Fibroblast of the conjunctiva (primary cell): ENCODE data around the gene NXNL1.

Experiments
- DNase-seq: peaks from one replicate; pipeline ENCODE4 v3.0.0-alpha.2; 2010; ENCODE audit warnings: low read depth

Gene NXNL1

DNA sequence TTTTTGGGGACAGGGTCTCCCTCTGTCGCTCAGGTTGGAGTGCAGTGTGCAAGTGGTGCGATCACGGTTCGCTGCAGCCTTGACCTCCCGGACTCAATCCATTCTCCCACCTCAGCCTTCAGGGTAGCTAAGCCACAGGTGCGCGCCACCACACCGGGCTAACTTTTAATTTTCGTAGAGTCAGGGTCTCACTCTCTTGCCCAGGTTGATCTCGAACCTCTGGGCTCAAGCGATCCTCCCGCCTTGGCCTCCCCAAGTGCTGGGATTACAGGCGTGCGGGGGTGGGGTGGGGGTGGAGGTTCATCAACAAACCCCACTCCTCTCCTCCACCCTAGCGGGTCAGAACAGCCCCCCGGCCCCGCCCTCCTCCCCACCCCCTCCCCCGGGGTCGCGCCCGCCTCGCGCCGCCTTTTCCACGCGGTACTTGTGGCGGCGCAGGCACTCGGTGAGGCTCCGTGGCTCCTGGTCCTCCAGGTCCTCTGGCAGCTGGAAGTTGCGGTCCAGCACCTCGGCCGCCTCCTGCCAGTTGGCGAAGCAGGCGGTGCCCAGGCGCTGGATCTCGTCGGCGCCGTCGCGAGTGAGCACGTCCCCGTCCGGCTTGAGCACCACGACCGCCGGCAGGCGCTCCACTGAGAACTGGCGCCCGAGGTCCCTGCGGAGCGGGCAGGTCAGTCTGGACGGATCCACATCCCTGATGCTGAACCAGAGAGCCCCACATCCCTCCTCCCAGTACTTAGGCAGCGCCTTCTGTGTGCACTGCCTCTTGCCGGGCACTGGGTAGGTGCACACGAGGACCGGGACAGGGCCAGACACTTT is 5.2 kb downstream of the NXNL1 start:
- DNase-seq = no peak

DNA sequence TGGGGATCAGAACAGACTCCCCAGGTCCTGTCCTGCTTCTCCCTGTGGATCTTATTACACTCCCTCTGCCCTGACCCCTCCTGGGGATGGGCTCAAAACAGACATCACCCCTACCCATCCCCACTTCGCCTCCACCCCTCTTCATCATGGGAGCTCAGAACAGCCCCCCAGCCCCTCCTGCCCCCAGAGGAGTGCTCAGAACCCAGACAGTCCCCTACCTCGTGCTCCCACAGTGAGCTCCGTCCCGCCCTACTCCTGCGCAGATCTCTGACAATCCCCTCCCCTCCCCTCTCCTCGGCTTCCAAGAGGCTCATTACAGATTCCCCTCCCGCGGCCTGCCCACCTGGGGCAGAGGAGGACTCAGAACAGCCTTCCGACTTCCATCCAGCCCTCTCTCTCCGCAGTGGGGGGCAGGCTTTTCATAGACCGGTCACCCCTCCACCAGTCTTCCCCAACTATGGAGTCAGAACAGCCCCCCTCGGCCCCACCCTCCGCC is 6.1 kb downstream of the NXNL1 start:
- DNase-seq = no peak

DNA sequence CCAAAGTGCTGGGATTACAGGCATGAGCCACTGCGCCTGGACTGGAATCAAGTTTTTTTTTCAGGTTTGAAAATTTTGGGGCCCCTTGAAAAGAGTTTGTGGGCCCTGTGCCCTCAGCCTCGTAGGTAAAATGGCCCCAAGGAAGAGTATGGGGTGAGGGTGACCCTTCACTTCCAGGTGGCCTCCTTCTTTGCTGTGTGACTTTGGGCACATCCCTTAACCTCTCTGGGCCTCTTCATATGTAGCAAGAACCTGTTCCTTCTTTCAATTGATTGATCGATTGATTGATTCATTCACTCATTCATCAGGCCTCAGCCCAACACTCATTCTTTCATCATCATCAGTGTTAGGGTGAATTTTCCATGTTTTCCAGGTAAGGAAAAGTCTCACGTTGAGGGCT is 8.9 kb downstream of the NXNL1 start:
- no peak for DNase-seq

DNA sequence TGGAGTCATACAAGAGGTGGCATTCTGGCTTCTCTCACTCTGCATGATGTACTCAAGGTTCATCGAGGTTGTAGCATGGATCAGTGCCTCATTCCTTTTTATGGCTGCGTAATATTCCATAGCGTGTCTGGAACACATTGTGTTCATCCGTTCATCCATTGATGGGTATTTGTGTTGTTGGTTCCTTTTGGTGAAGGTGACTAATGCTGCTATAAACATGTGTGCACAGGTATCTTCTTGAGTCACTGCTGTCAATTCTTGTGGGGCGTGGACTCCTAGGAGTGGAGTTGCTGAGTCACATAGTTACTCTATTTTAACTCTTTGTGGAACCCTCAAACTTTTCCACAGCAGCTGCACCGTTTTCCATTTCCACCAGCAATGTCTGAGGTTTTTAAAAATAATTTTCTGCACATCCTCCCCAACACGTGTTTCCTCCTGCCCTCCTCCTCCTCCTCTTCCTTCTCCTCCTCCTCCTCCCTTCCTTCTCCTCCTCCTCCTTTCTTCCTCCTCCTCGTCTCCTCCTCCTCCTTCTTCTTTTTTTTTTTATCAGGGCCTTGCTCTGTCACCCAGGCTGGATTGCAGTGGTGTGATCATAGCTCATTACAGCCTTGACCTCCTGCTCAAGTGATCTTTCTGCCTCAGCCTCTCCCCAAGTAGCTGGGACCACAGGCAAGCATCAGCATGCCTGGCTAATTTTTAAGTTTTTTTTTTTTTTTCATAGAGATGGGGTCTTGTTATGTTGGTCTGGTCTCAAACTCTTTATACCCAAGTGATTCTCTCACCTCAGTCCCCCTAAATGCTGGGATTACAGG is 10.3 kb downstream of the NXNL1 start:
- no peak for DNase-seq

DNA sequence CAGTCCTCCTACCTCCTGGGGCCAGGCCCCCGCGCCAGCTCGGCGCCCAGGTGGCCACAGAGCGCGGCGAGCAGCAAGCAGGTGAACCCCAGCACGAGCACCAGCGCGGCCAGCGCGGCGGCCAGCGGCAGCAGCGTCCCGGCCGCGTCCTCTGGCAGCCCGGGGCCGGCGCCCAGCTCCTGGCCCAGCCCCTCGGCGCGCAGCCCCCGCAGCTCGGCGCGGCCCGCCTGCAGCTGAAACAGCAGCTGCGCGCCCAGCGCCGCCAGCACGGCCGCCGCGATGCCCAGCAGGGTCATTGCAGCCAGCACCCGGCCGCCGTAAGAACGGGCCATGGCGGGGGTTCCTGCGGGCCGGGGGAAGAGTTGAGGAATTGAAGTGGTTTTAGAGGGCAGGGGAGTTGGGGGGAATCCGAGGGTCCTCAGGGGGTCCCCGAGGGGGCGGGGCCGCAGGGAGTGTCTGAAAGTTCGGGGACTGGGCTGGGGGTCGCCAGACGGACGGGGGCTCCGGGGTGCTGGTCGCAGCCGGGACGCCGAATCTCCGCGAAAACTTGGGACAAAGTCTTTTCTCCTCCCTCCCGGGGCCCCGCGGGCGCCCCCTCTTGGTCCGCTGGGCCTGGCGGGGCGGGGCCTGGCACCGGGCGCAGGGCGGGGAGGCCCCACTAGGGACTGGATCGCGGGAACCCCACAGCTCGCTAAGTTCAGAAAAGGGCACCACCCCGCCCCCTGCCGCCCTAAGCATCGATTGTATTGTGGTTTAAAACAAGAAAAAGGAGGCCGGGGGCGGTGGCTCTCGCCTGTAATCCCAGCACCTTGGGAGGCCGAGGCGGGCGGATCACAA is 12.4 kb downstream of the NXNL1 start, which contains the start of gene TMEM221:
TSS of gene TMEM221 (minus strand) at position 538 of the 837 bp plus-strand sequence. CDS start at position 332, 206 bp downstream.
- no peak for DNase-seq

DNA sequence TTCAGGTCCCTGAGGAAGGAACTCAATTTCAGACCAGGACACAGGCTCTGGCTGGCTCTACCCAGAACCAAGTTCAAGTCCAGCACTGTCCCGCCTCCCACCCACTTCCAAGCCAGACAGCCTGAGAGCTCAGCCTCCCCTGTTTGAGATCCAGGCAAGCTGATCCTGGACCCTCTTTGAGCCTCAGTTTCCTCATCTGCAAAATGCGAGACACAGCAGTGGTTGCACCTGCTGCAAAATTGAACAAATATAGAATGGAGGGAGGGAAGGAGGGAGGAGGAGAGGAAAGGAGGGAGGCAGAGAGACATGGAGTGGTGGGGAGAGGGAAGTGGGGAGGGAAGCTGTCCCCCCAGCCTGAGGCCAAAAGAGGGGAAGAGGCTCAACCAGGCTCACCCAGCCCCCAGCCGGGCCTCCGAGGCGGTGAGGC is 13.0 kb downstream of the NXNL1 start:
- no peak for DNase-seq

DNA sequence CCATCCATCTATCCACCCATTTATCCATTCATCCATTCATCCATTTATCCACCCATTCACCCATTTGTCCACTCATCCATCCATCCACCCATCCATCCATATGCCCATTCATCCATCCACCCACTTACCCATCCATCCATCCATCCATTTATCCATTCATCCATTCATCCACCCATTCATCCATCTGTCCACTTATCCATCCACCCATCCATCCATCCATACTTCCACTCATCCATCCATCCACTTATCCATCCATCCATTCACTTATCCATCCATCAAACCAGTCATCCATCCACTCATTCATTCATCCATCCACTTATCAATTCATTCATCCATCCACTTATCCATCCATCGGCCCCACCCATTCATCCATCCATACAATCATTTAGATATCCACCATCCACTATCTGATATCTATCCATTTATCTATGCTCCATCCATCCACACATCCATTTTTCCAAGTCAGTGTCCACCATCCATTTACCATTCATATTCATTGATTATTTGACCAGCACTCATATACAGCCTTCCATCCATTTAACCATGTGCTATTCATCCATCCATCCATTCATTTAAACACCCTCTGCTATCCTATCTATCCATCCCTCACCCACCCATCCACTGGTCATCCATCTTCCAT is 15.1 kb downstream of the NXNL1 start:
- no peak for DNase-seq

DNA sequence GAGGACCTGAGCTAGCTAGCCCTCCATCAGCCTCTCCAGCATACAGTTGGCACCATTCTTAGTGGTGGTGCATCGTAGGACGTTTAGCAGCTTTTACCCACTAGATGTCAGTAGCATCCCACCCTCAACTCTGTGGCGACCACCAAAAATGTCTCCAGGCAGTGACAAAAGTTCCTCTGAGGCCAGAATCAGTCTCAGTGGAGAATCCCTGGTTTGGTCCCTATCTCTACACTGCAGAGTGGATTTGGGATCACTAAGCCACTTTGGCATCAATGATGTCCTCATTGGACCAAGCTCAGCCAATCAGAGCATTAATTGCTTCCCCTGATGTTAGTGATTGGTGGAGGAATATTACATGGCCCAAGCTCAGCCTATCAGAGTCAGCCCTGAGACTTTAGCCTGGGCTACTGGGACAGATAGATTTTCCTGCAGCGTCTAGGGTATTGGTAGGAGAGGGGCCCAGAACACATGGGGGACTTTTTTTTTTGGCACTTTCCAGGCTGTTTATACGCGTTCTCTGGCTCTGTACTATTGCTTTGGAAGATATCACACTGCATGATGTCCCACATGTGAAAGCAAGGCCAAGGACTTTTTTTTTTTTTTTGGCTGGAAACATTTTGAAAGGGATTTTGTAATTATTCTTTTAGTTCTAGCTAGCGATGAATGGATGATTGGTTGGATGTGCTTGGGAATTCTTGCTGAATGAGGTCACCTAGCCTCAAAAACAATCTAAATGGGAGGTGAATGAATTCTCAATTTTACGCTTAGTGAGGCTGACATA is 19.3 kb downstream of the NXNL1 start:
- DNase-seq = no peak

DNA sequence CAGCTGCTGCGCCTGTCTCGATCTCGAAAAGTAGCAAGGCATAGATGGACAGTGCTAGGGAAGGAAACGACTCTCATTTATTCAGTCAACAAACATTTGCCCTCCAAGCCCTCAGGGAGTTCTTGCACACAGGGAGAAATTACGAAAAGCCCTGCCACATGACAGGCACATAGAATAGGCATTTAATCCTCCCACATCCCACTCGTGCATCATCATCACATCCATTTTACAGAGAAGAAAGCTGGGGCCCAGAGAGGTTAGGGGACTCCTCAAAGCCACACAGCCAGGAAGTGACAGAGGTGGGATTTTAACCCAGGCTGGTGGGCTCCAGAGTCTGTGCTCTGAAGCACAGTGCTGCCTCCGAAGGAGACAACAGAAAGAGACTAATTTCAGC is 23.9 kb downstream of the NXNL1 start:
- no peak for DNase-seq

DNA sequence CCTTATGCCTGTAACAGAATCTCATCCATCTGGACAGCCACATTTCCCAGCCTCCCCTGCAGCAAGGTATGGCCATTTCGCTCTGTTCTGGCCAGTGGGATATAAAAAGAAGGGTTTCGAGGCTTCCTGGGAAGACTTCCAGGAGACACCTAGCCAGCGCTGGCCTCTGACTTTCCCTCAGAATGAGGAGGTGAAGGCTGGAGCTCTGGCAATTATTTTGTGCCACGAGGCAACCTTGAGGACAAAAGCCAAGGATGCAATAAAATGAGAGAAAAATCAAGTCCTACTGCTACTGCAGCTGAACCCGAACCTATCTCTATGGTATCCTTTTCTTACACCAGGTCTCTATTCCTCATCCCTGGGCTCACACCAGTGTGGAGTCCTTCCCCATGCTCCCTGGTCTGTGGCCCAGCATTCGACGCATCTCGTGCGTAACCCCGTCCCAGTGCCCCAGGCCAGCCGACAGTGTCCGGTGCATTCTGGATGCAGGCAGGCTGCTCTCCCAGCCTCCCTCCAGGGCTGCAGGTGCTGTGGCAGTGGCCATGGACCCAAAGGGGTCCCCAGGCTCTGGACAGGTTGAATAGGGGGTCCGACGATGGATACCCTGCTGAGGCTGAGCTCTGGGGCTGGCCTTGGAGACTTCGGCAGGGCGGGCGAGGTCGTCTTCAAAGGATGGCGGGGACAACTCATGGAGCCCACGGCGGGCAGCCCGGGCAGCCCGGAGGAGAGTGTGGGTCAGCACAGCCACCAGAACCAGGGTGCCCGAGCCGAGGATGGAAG is 24.4 kb downstream of the NXNL1 start:
- DNase-seq = no peak

DNA sequence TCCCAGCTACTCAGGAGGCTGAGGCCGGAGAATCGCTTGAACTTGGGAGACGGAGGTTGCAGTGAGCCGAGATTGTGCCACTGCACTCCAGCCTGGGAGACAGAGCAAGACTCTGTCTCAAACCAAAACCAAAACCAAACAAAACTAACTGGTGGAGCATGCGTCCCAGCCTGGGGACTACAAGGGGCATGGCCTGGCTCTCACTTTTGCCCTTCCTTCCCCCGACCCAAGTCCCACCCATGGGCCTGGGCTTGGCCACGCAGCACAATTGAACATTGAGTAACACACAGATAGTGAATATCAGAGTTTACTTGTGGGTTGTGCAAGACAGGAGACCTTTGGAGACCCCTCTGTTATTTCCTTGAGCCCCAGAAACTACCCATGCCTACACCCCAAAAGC is 25.5 kb downstream of the NXNL1 start:
- DNase-seq = no peak

DNA sequence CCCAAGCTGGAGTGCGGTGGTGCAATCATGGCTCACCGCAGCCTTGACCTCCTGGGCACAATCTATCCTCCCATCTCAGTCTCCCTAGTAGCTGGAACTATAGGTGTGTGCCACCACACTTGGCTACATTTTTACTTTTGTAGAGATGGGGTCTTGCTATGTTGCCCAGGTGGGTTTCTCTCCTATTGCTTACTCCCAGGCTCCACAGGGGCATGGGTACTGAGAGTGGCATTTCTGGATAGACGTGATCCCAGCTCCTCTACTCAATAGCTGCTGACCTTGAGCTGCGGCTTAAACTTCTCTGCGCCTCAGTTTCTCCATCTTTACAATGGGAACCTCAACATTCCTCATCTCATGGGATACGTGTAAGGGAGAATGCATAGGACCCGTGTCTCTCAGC is 29.3 kb downstream of the NXNL1 start:
- no peak for DNase-seq

DNA sequence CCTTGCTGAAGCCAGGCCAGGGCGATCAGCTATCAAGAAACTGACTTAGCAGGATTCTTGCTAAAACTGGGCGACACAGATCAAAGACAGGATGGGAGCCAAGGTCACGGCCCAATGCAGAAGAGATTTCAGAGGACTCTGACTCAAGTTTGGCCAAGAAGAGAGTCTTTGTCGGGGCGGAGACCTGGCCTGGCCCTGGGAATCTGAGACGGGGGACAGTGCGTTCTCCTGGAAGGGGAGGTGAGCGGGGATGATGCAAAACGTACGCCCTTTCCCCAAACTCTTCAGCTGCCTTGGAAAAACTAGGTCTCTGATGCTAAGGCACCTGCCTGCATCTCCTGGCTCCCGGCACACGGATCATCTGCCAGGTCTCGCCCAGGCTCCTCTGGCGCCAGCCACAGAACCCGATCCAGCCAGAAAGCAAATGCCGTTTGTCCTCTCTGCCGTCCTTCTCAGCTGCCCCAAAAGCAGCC is 31.0 kb downstream of the NXNL1 start:
- DNase-seq = no peak

DNA sequence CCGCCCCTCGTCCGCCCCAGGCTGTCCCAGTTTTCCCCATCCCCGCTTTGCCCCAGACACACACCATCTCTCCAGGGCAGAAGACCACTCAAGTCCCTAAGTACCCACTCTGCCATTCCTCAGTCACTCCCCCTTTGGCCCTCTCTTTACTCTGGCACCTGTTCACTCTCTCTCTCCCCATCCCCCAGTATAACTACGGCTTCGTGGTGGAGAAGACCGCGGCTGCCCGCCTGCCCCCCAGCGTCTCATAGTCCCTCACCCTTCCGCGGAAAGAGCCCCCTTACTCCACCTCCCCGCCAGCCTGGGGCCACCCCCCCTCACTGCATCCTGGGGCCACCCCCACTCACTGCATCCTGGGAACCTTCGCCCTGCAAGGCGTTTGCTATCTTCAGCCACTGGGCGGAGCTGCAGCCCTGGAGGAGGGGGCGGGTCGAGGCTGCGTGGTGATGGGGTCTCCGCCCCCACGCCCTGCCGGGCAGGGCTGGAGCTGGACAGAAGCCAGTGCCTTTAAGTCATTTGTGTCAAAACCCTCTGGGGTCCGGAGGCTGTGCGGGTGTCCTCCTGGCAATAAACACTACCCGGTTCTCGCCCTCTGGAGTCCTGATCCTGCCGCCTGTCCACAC is 35.9 kb downstream of the NXNL1 start:
- peak; percentile 9 for DNase-seq

DNA sequence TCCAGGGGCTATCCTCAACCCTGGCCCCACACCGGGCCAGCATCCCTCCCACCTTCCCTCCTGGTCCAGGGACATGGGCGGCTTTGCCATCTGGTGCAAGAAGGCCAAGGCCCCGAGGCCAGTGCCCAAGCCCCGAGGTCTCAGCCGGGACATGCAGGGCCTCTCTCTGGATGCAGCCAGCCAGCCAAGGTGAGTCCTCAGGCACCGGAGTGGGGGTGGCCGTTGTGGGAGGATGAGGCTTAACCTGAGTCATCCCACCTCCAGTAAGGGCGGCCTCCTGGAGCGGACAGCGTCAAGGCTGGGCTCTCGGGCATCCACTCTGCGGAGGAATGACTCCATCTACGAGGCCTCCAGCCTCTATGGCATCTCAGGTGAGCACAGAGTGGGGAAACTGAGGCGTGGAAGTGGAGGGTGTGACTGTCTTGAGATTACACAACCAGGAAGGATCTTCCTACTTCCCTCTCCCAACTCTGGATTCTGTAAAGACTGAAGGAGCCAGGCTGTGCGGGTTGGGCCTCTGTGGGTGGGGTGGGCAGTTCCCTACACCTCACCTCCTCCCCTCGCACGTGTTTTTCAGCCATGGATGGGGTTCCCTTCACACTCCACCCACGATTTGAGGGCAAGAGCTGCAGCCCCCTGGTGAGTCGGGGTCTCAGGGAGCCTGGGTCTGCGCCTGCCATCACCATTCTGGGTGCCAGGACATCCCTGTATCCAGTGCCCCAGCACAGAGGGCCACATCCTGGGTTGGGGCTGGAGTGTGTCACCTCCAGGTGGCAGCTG is 37.1 kb downstream of the NXNL1 start:
- no peak for DNase-seq

DNA sequence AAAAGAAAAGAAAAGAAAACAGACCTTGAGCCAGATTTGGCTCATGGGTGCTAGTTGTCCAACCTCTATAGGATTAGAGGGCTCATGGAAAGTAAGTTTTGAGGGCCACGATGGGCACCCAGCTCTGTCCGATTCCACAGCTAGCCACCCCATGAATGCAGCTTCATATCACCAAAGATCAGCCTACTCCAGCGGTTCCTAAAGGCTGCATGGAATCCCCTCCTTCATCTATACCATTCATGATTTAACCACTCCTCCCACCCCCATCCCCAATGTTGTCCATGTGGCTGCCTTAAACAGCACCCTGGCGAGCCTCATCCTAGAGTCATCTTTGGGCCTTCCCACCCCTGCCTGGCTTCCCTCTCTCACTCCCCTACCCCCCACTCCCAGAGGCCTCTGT is 38.8 kb downstream of the NXNL1 start:
- DNase-seq = no peak

DNA sequence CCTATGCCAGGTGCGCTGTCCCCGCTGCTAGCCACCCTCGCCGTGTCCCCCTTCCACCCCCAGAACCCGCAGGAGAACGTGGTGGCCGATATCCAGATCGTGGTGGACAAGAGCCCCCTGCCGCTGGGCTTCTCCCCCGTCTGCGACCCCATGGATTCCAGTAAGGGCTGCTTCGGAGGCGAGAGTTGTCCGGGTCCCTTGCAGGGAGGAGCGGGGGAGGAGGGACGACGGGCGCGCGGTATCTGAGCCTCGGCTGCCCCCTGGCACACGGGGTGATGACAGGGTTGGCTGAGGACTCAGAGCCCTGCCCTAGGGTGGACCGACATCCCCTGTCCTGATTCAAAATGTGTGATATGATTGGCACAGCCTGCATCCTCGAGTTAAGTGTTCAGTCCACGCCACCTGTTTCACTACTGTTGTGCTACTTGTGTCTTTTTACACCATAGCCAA is 40.2 kb downstream of the NXNL1 start:
- DNase-seq = no peak

DNA sequence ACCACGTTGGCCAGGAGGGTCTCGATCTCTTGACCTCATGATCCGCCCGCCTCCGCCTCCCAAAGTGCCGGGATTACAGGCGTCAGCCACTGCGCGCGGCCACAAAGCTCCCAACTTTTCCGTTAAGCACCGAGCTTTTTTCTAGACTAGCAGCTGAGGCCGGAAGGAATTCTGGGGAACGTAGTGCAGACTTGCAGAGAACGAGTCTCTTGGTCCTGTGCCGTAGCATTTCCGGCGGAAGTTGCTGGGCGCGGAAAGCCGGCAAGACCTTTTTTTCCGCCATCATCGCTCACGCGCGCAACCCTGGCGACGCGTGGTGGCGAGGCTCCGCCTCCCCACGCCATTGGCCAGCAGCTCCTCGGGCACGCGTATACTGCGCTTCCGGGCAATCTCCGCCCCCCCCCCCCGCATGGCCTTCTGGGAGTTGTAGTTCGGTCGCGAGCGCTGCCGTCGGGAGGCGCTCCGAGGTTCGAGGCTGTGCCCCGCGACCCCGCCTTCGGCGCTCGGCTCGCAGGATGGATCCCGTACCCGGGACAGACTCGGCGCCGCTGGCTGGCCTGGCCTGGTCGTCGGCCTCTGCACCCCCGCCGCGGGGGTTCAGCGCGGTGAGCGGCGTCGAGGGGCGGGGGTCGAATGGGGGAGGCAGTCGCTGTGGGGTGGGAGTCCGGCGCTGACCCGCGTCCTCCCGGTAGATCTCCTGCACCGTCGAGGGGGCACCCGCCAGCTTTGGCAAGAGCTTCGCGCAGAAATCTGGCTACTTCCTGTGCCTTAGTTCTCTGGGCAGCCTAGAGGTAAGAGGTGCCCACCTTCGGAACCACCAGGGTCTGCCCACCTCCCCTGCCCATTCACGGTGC is 40.9 kb downstream of the NXNL1 start, which contains the start of gene MVB12A:
TSS of gene MVB12A (plus strand) at position 427 of the 854 bp plus-strand sequence. CDS start at position 516, 89 bp downstream.
- DNase-seq = peak; percentile 99
